ENCODE data around the gene MYH16.
"Not testable (repeated sequence)": the region's sequence is repeated elsewhere in the genome, so short reads cannot be mapped to it uniquely, and the experiment has no call there.

MYH16 gene

GRCh38 chr7:99270702-99271101 is 1.9 kb upstream of the MYH16 start:
- TF ChIP-seq ARNTL (CRISPR knock-in tag; IDR thresholded peaks at IDR 0.05; ENCODE audit: borderline replicate concordance, low read depth) (no peak), CSDC2 (CRISPR knock-in tag; IDR thresholded peaks at IDR 0.05) (no peak), CREB5 (CRISPR knock-in tag; IDR thresholded peaks at IDR 0.05; ENCODE audit: low read depth) (no peak), ZNF8 (CRISPR knock-in tag; IDR thresholded peaks at IDR 0.05) (no peak), ZNF565 (CRISPR knock-in tag; conservative IDR thresholded peaks at IDR 0.05; ENCODE audit: low read depth) (no peak), TCF4 (CRISPR knock-in tag; IDR thresholded peaks at IDR 0.05; ENCODE audit: borderline replicate concordance) (no peak), TSHZ2 (CRISPR knock-in tag; IDR thresholded peaks at IDR 0.05) (no peak), CSRNP3 (CRISPR knock-in tag; IDR thresholded peaks at IDR 0.05) (no peak)

GRCh38 chr7:99273561-99273960 is 922 bp downstream of the MYH16 start:
- not testable (repeated sequence) for ATAC-seq

More at GRCh38 chr7:99270702-99271101, 1.9 kb upstream of the MYH16 start:
- ATAC-seq, result no peak

- not testable (repeated sequence) for ATAC-seq
Measured at GRCh38 chr7:99274908-99275307, 2.3 kb downstream of the MYH16 start.

GRCh38 chr7:99275496-99275895 is 2.9 kb downstream of the MYH16 start:
- TF ChIP-seq ZFP3 (CRISPR knock-in tag; IDR thresholded peaks at IDR 0.05), result no peak
- TF ChIP-seq CSDC2 (CRISPR knock-in tag; IDR thresholded peaks at IDR 0.05), result no peak
- no peak for TF ChIP-seq ZNF8 (CRISPR knock-in tag; IDR thresholded peaks at IDR 0.05)
- no peak for TF ChIP-seq PPARA (CRISPR knock-in tag; IDR thresholded peaks at IDR 0.05; ENCODE audit: borderline replicate concordance)
- TF ChIP-seq ZC3H10 (CRISPR knock-in tag; IDR thresholded peaks at IDR 0.05), result no peak
- TF ChIP-seq TSHZ2 (CRISPR knock-in tag; IDR thresholded peaks at IDR 0.05), result no peak
- TF ChIP-seq TCF4 (CRISPR knock-in tag; IDR thresholded peaks at IDR 0.05; ENCODE audit: borderline replicate concordance), result no peak
- ATAC-seq, result no peak; the same call in 2 of the 3 replicates

GRCh38 chr7:99278180-99278579 is 5.5 kb downstream of the MYH16 start:
- ATAC-seq, result no peak
- TF ChIP-seq TOX (CRISPR knock-in tag; IDR thresholded peaks at IDR 0.05; ENCODE audit: borderline replicate concordance), result no peak
- no peak for TF ChIP-seq BACH2 (CRISPR knock-in tag; IDR thresholded peaks at IDR 0.05; ENCODE audit: borderline replicate concordance)
- TF ChIP-seq PPARA (CRISPR knock-in tag; IDR thresholded peaks at IDR 0.05; ENCODE audit: borderline replicate concordance), result no peak
- TF ChIP-seq ZNF70 (CRISPR knock-in tag; IDR thresholded peaks at IDR 0.05), result no peak
- no peak for TF ChIP-seq GLIS3 (CRISPR knock-in tag; IDR thresholded peaks at IDR 0.05)
- no peak for TF ChIP-seq ZNF565 (CRISPR knock-in tag; conservative IDR thresholded peaks at IDR 0.05; ENCODE audit: low read depth)
- TF ChIP-seq TSHZ2 (CRISPR knock-in tag; IDR thresholded peaks at IDR 0.05), result no peak
- TF ChIP-seq CSDC2 (CRISPR knock-in tag; IDR thresholded peaks at IDR 0.05), result no peak
- TF ChIP-seq RARB (CRISPR knock-in tag; IDR thresholded peaks at IDR 0.05), result no peak
- no peak for TF ChIP-seq ZFP30 (CRISPR knock-in tag; IDR thresholded peaks at IDR 0.05)
- TF ChIP-seq POU6F1 (CRISPR knock-in tag; IDR thresholded peaks at IDR 0.05; ENCODE audit: borderline replicate concordance, low read depth), result no peak
- TF ChIP-seq ARNTL (CRISPR knock-in tag; IDR thresholded peaks at IDR 0.05; ENCODE audit: borderline replicate concordance, low read depth), result no peak
- TF ChIP-seq CSRNP3 (CRISPR knock-in tag; IDR thresholded peaks at IDR 0.05), result no peak

All from SK-N-SH treated with all-trans-retinoic acid at 6 μM for 48 hours (cell line).